ENCODE data around the gene BMP8B. TPM values are rescaled to one million over a fixed set of nuclear protein-coding genes. Genes with fewer than 3 reads are reported as not detected.
"Not testable (repeated sequence)": the region's sequence is repeated elsewhere in the genome, so short reads cannot be mapped to it uniquely, and the experiment has no call there.

The BMP8B gene
- polyA plus RNA-seq, 3 donors: 0.14 to 1.3 (median 0.24) TPM

GRCh38 chr1:39800471-39800835, 11.8 kb upstream of the BMP8B start:
- peaks cover 15% of the 10 kb centered on the region for H3K79me2 ChIP-seq (ENCODE audit: insufficient read depth, low read length)
- peaks cover 45 to 57% of the 10 kb centered on the region in 2 donors for H3K4me1 ChIP-seq (ENCODE audit: control insufficient read depth in 1 of 2, insufficient read depth in 2 of 2, low read length in 2 of 2)
- no peak overlapping the region for H3K4me3 ChIP-seq (replicated peaks in 1 of 3; ENCODE audit: low read depth in 2 of 3, low read length in 3 of 3)
- Mint-ChIP-seq H3K36me3 (peaks cover 2 to 7% of the 10 kb centered on the region in 2 donors), H3K4me3 (no peak overlapping the region), H3K4me1 (peaks cover 51% of the 10 kb centered on the region), H3K27me3 (ENCODE audit: low read depth in 3 of 3) (no peaks in the 10 kb centered on the region), H3K9me3 (peaks cover 0 to under 1% (median 0%) of the 10 kb centered on the region in 7 donors), H3K27ac (peak overlapping the region in 5 of 7 donors; percentile 68 to 92 (median 82))
- no peaks in the 10 kb centered on the region for H3K36me3 ChIP-seq (replicated peaks in 1 of 2; ENCODE audit: control insufficient read depth in 1 of 2, insufficient read depth in 2 of 2, low read length in 2 of 2)
- no CpG with 5 or more reads among the region's 3 CpGs for WGBS (ENCODE audit: insufficient coverage)
- H3K9me3 ChIP-seq (replicated peaks in 1 of 2; ENCODE audit: control insufficient read depth in 1 of 2, insufficient read depth in 1 of 2, low read length in 2 of 2): no peaks in the 10 kb centered on the region
- peak overlapping the region in 1 of 2 donors; percentile 89 for H3K27ac ChIP-seq (ENCODE audit: low read depth in 1 of 2, low read length in 2 of 2)
- DNase-seq: no peak
- H2AFZ ChIP-seq (ENCODE audit: insufficient read depth, low read depth, low read length, poor library complexity, severe bottlenecking): no peak overlapping the region
- no peak overlapping the region for H3K4me2 ChIP-seq (replicated peaks; ENCODE audit: extremely low read depth, low read length, poor library complexity, severe bottlenecking)
- H4K20me1 ChIP-seq (ENCODE audit: insufficient read depth, low read length): no peaks in the 10 kb centered on the region
- no peak overlapping the region for H3K9ac ChIP-seq (ENCODE audit: insufficient read depth, low read length, poor library complexity, severe bottlenecking)
- no peaks in the 10 kb centered on the region for H3K27me3 ChIP-seq (ENCODE audit: control insufficient read depth in 2 of 2, insufficient read depth in 2 of 2, low read length in 2 of 2)
- no peak for TF ChIP-seq CTCF (IDR thresholded peaks at IDR 0.05)
- intact Hi-C loops (cut with micrococcal nuclease): no loop called here

GRCh38 chr1:39799770-39800470, 11.3 kb upstream of the BMP8B start:
- H3K27me3 Mint-ChIP-seq (ENCODE audit: low read depth in 3 of 3): no peaks in the 10 kb centered on the region
- intact Hi-C loops (cut with micrococcal nuclease): no loop called here
- DNase-seq: peak; percentile 66 to 78 (median 66)
- Histone ChIP-seq H4K20me1 (ENCODE audit: insufficient read depth, low read length) (no peaks in the 10 kb centered on the region), H2AFZ (ENCODE audit: insufficient read depth, low read depth, low read length, poor library complexity, severe bottlenecking) (peak overlapping the region; percentile 67), H3K9ac (ENCODE audit: insufficient read depth, low read length, poor library complexity, severe bottlenecking) (peak overlapping the region; percentile 70), H3K4me1 (ENCODE audit: control insufficient read depth in 1 of 2, insufficient read depth in 2 of 2, low read length in 2 of 2) (peaks cover 45 to 61% of the 10 kb centered on the region in 2 donors), H3K4me3 (replicated peaks in 1 of 3; ENCODE audit: low read depth in 2 of 3, low read length in 3 of 3) (peak overlapping the region; percentile 41 to 69 (median 44)), H3K9me3 (replicated peaks in 1 of 2; ENCODE audit: control insufficient read depth in 1 of 2, insufficient read depth in 1 of 2, low read length in 2 of 2) (no peaks in the 10 kb centered on the region), H3K4me2 (replicated peaks; ENCODE audit: extremely low read depth, low read length, poor library complexity, severe bottlenecking) (peak overlapping the region; percentile 63), H3K79me2 (ENCODE audit: insufficient read depth, low read length) (peaks cover 15% of the 10 kb centered on the region), H3K27ac (ENCODE audit: low read depth in 1 of 2, low read length in 2 of 2) (peak overlapping the region; percentile 76 to 89), H3K27me3 (ENCODE audit: control insufficient read depth in 2 of 2, insufficient read depth in 2 of 2, low read length in 2 of 2) (no peaks in the 10 kb centered on the region), H3K36me3 (replicated peaks in 1 of 2; ENCODE audit: control insufficient read depth in 1 of 2, insufficient read depth in 2 of 2, low read length in 2 of 2) (no peaks in the 10 kb centered on the region)
- TF ChIP-seq CTCF (IDR thresholded peaks at IDR 0.05): peak; percentile 92
- peaks cover 54% of the 10 kb centered on the region for H3K4me1 Mint-ChIP-seq
- WGBS (ENCODE audit: insufficient coverage): 0% methylated on average over 3 of the region's 8 CpGs
- peak overlapping the region; percentile 74 to 78 for H3K4me3 Mint-ChIP-seq
- H3K36me3 Mint-ChIP-seq: peaks cover 0 to 7% of the 10 kb centered on the region in 2 donors
- peak overlapping the region; percentile 91 to 97 (median 95) for H3K27ac Mint-ChIP-seq
- no peaks in the 10 kb centered on the region for H3K9me3 Mint-ChIP-seq

- 39% methylated on average over 9 of the region's 26 CpGs for whole genome bisulfite sequencing (ENCODE audit: insufficient coverage)
- H3K9me3 Mint-ChIP-seq; H3K27me3 ChIP-seq (ENCODE audit: control insufficient read depth in 2 of 2, insufficient read depth in 2 of 2, low read length in 2 of 2); H3K36me3 Mint-ChIP-seq; intact Hi-C loops (cut with micrococcal nuclease); H3K36me3 ChIP-seq (replicated peaks in 1 of 2; ENCODE audit: control insufficient read depth in 1 of 2, insufficient read depth in 2 of 2, low read length in 2 of 2); H3K9me3 ChIP-seq (replicated peaks in 1 of 2; ENCODE audit: control insufficient read depth in 1 of 2, insufficient read depth in 1 of 2, low read length in 2 of 2); H3K27me3 Mint-ChIP-seq (ENCODE audit: low read depth in 3 of 3); H4K20me1 ChIP-seq (ENCODE audit: insufficient read depth, low read length): not testable (repeated sequence)
- Histone ChIP-seq H3K79me2 (ENCODE audit: insufficient read depth, low read length) (peaks cover 15% of the 10 kb centered on the region), H3K27ac (ENCODE audit: low read depth in 1 of 2, low read length in 2 of 2) (peak overlapping the region; percentile 76 to 89), H3K4me3 (replicated peaks in 1 of 3; ENCODE audit: low read depth in 2 of 3, low read length in 3 of 3) (peak overlapping the region; percentile 41 to 69 (median 44)), H3K4me1 (ENCODE audit: control insufficient read depth in 1 of 2, insufficient read depth in 2 of 2, low read length in 2 of 2) (peaks cover 43 to 60% of the 10 kb centered on the region in 2 donors), H3K9ac (ENCODE audit: insufficient read depth, low read length, poor library complexity, severe bottlenecking) (peak overlapping the region; percentile 70), H3K4me2 (replicated peaks; ENCODE audit: extremely low read depth, low read length, poor library complexity, severe bottlenecking) (peak overlapping the region; percentile 63), H2AFZ (ENCODE audit: insufficient read depth, low read depth, low read length, poor library complexity, severe bottlenecking) (peak overlapping the region; percentile 67)
- peak; percentile 96 to 99 (median 97) for DNase-seq
- H3K4me3 Mint-ChIP-seq: peak overlapping the region; percentile 74 to 78
- peaks cover 56% of the 10 kb centered on the region for H3K4me1 Mint-ChIP-seq
- peak overlapping the region; percentile 91 to 97 (median 95) for H3K27ac Mint-ChIP-seq
Observed at GRCh38 chr1:39798859-39799769, 10.4 kb upstream of the BMP8B start.

All from CD14-positive monocyte (primary cell).